AG09319 (cell line): ENCODE data around the gene SARS2.

Experiments used
- DNase-seq: peaks from one replicate; pipeline ENCODE4 v3.0.0-alpha.2; 2010; ENCODE audit warnings: low read depth; ENCODE audit errors: extremely low read depth
- CTCF ChIP-seq: IDR thresholded peaks from 2 replicates; pipeline ENCODE4 v1.5.1; 2011; ENCODE audit warnings: low read depth, mild to moderate bottlenecking, inconsistent platforms, low read length, moderate library complexity

Gene SARS2

GRCh38 chr19:38929929-38930775 lies at the start of gene SARS2:
SARS2 (minus strand) TSS chr19:38930763; CDS start chr19:38930736, 27 bp downstream.
- peak; percentile 91 for DNase-seq
- TF ChIP-seq CTCF: peak; percentile 96

- DNase-seq: no peak
- no peak for TF ChIP-seq CTCF
Observed at GRCh38 chr19:38979812-38980211, 49.2 kb upstream of the SARS2 start.

GRCh38 chr19:38978326-38978689 lies 47.7 kb upstream of the SARS2 start:
- no peak for DNase-seq
- TF ChIP-seq CTCF: no peak

GRCh38 chr19:38977445-38978325 lies 47.1 kb upstream of the SARS2 start:
- DNase-seq: no peak
- no peak for TF ChIP-seq CTCF

GRCh38 chr19:38975861-38976271 lies 45.3 kb upstream of the SARS2 start:
- no peak for TF ChIP-seq CTCF
- DNase-seq: no peak

- TF ChIP-seq CTCF: no peak
- no peak for DNase-seq
Observed at GRCh38 chr19:38975214-38975860, 44.8 kb upstream of the SARS2 start, which contains the start of gene FBXO17. FBXO17 (minus strand) TSS chr19:38975742; CDS start chr19:38950319, 25,423 bp downstream.
